OCI-LY3 (cell line): ENCODE results near the gene TSPAN31.

Experiments used
- EZH2phosphoT487 ChIP-seq: fragments of 200-600 bp; shearing (Covaris generic); IDR thresholded peaks from 2 replicates; pipeline ENCODE4 v1.6.1; 2018; ENCODE audit warnings: antibody characterized with exemption, mixed run types, low read depth
- TF ChIP-seq, protein P1 (sequence below): fragments of 200-600, 300-600 bp; sonication (generic); IDR thresholded peaks from 2 replicates; pipeline ENCODE4 v1.5.1; 2014; ENCODE audit warnings: antibody characterized with exemption, low read length, low read depth

DNA sequence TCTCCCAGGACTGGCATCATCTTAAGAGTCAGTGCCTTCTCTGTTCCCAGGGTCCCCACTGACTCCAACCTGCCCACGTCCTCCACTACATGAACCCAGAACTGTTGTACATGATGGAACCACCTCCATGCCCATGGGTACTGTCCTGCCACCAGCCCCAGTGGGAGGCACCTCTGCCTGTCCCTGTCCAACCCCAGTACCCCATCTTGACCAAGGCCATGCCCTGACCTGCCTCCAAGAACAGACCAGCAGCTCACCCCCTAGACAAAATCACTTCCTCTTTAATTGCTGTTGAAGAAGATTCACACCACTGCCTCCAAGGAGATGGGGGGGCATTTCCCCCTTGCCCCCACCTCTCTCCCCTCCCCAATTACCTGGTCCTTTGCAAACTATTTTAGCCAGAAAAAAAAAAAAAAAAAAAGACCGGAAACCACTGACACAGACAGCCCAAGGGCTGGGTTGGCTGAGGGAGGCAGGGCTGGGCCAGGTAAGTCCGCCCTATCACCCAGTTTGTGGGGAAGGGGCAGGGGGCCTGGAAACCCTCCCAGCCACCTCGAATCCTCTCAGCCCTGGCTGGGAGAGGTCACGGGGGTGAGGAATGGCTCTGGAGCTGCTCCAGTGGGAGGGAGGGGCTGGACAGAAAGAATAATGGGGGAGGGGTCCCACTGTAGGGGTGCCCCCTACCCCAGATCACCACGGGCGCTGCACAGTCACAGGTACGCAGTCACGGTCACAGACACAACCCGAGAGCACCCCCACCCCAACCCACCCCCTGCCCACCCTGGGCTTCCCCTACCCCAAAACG, 19.7 kb upstream of the TSPAN31 start:
- TF ChIP-seq, protein P1, sequence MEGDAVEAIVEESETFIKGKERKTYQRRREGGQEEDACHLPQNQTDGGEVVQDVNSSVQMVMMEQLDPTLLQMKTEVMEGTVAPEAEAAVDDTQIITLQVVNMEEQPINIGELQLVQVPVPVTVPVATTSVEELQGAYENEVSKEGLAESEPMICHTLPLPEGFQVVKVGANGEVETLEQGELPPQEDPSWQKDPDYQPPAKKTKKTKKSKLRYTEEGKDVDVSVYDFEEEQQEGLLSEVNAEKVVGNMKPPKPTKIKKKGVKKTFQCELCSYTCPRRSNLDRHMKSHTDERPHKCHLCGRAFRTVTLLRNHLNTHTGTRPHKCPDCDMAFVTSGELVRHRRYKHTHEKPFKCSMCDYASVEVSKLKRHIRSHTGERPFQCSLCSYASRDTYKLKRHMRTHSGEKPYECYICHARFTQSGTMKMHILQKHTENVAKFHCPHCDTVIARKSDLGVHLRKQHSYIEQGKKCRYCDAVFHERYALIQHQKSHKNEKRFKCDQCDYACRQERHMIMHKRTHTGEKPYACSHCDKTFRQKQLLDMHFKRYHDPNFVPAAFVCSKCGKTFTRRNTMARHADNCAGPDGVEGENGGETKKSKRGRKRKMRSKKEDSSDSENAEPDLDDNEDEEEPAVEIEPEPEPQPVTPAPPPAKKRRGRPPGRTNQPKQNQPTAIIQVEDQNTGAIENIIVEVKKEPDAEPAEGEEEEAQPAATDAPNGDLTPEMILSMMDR = no peak
- no peak for TF ChIP-seq EZH2phosphoT487
